HL-60/S4 treated with retinoic acid at 250 ng/mL for 4 days and 3 days (cell line): ENCODE data around the gene TRIM9.

ENCODE experiments used
- in situ Hi-C: fragments of 300-500 bp; cut with MboI; formaldehyde crosslinking; loops from 2 replicates; pipeline ENCODE4 v1.7.0; 2022; ENCODE audit warnings: low sequenced_read_pairs

Gene TRIM9

DNA sequence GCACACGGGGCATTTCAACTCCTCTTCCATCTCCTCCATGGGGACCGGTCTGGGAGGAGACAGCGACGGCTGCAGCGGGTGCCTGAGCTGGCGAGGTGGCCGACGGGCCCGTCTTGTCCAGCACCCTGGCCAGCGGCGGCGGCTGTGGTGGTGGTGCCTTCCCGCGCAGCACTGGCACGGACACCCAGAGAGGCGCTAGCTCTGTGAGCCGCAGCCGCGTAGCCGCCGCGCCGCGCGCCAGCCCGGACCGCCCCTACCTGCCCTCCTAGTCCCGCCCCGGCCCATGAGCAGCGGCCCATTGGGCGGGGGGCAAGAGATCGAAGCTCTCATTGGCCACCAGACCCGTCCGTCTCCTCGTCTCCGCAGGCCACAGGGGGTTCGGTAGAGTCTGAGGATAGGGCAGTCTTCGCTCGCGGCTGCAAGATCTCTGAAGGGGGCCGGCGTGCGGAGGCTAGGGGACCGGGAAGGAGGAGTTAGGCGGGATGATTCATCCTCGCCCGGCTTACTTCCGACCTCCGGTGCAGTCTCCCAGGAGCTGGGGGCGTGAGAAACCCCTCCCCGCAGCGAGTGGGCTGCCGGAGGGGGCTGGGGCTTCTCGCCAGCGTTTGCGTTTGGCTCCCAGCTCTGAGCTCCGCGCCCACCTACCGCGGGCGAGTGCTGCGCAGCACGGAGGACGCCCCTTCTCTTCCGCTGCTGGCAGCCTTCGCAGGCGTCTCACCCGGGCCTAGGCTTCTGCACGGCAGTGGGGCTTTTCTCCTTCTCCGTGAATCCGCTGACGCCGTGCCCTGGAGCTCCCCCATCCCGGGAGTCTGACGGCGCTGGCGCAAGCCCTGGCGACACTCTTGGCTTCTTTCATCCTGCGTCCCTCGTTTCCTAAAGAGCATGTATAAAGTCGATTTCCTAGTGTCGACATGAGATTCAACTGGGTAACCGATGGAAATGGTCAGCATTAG lies at the start of gene TRIM9:
Gene TRIM9 (minus strand): TSS at position 205 of the 953 bp plus-strand sequence. CDS start 166 bp downstream, at position 39.
- in situ Hi-C loops, result no loop called here

DNA sequence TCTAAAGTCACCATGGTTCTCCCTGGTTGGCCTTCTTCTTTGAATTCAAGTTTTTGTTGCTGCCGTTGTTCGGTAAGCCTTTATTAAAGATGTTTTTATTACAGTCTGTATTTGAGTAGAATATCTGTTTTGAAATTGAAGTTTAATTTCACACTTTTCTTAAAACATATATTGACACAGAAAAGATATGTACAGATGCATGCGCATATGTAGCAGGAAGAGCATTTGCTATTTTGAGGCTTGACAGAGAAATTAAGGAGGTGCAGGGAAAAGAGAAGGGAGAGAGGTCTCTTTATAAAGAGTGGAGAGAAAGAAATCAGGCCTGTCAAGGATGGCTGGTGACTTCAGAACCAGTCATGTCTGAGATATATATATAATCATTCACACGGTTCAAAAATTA lies 46.0 kb upstream of the TRIM9 start:
- in situ Hi-C loops, result no loop called here

DNA sequence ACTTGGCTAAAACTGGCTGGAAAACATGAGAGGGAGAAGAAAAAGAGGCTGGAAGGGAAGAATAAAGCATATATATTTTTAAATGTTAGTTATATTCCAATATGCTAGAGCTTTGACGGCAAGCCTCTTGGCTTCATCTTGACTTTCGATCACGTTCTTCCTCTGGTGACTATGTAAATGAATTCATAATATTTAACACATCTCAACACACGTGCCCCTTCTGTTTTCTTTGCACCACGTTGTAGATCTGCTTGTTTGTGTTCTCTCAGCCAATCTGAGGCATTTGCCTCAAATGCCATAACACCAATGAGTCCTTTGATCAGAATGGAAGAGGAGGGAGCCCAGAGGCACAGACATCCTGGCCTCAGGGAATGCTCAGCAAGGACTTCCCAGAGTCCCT lies 45.4 kb upstream of the TRIM9 start:
- in situ Hi-C loops, result no loop called here

DNA sequence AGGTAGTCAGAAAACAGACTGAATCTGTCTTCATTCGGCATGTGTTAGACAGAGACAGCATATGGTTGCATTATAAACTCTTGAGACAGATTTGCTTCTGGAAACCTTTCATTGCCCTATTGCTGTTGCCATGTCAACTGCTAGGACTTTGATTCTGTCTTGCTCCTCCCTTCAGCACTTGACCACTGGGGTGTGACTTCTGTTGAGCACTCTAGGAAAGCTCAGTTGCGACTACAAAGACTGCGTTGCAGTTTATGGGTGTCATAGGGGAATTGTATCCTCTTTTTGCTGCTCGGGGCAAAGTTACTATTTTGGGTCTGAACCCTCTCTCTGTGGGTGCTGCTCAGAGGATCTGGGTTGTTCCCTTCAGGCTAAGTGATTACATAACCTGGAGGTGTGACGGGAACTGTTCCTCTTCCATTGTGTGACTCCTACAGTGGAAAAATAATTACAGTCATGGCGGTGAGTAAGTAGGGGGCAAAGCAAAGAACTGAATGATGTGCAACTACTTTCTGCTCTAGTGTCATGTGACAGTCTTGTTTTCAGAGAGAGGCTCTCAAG lies 44.3 kb upstream of the TRIM9 start:
- in situ Hi-C loops, result no loop called here

DNA sequence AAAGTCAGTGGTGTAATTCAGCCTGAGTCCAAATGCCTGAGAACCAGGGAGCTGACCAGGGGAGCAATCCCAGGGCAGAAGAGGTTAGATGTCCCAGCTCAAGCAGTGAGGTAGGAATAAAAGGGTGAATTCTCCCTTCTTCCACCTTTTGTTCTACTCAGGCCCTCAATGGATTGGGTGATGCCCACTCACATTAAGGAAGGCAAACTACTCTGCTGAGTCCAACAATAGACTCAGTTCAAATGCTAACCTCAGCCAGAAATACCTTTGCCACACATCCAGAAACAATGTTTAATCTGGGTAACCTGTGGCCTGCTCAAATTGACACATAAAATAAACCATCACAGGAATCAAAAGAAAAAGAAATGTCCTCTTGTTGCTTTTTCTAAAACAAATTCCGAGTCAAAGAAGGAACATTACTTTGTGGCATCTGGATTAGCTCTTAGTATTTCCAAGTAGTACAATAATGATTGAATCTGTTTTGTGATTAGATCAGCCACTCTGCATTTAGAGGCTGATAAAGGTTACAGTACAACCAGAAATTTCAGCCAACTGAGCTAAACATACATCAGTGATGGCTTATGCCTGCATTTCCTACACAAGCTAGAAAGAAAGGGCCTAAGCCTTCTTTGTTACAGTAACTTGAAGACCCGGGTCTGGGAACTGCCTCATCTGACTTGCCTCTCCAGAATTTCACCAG lies 43.6 kb upstream of the TRIM9 start:
- in situ Hi-C loops, result no loop called here

DNA sequence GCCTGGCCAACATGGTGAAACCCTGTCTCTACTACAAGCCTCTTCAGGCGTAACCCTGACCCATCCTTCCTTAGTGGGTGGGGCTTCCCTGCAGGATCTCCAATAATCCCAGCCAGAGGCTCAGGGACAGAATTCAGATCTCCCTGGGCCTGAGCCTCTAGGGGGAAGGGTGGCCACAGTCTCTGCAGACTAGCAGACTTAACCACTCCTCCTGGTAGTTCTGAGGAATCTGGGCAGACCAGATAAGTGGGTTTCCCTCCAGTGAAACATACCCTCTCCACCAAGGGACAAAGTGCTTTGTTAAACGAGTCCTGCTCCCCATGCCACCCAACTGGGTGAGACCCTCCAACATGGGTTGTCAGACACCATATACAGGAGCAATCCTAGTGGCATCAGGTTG lies 36.6 kb upstream of the TRIM9 start:
- in situ Hi-C loops, result no loop called here

DNA sequence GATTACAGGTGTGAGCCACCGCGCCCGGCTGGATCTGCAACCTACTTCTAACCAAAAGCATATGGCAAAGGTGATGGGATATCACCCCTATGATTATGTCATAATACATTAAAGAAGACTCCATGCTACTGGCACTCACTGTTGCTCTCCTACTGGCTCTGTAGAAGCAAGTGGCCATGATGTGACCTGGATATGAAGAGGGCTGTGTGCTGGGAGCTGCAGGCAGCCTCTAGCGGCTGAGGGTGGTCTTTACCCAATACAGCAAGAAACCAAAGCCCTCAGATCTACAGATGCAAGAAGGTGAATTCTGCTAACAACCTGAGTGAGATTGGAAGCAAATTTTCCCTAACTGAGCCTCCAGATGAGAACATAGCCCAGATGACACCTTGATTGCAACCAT lies 34.2 kb upstream of the TRIM9 start:
- in situ Hi-C loops, result no loop called here

DNA sequence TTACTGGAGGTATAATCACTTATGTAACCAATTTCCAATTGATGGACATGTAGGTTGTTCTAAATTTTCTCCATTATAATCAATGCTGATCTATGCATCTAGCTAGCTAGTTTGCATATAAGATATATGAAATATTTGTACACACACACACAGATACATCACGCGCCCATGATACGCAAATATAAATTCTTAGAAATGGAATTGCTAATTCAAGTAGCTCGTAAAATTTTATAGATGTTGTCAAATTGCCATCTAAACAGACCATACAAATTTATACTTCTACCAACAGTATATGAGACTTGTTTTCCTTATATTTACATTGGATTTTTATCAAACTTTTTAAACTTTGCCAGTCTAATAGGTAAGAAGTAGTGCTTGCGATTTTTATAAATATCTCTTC lies 29.1 kb upstream of the TRIM9 start:
- in situ Hi-C loops, result no loop called here

DNA sequence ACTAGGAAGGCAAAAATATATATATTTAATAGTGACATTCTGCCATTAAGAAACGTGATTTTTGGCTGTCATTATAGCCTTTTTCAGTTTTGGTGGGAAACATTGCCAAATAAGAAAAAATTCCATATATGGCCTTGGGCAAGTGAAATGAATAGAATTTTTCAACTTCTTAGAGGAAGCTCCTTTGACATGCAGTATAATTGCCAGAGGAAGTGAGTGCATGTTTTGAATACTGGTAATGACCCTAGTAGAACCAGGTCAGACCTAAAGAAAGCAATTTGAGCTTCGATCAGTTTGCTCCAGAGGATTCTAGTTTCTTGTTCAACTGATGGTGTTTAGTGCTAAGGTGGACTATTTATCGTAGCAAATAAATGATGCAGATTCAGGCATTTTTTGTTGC lies 26.2 kb upstream of the TRIM9 start:
- in situ Hi-C loops, result no loop called here

DNA sequence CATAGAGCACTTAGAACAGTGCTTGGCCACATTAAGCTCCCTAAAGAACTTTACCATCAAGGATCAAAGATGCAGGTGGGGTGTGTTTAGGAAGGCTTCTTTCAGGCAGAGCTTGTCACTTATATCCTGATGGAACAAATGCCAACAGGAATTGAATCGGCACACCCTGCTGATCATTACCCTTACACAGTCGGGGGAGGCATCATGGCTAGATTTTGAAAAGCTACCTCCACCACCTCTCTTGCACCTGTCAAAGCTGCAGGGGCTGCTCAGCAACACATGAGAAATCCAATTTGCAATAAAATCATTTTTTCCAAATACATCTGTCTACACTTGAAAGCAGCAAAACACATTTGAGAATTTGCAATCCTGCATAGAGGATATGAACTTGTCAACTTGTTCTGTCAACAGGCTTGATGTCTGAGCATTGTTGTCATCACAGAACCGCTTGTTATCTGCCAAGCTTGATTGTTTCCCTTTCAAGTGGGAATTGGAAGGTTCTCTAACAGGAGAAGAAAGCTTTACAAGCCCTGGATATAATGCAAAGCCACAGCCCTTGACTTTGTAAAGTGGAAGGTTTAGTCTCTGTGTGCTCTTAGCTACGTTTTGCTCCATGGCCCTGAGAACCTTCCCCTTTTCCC lies 24.6 kb upstream of the TRIM9 start:
- in situ Hi-C loops, result no loop called here

DNA sequence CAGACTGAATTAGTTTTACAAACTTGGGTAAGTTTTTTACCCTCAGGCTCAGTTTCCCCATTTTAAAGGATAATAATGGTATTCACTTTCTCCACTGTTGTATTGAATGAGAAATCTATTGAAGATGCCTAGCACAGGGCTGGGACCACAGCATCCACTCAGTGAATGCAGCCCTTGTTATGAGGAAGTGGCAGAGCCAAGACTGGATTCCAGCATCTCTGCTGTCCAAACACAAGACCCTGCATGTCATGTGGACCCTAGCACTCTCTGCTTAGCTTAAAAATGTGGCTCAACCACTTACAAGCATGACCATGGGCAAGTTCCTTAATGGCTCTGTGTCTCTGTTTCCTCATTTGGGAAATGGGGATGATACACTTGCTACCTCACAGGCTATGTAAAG lies 24.1 kb upstream of the TRIM9 start:
- in situ Hi-C loops, result no loop called here

DNA sequence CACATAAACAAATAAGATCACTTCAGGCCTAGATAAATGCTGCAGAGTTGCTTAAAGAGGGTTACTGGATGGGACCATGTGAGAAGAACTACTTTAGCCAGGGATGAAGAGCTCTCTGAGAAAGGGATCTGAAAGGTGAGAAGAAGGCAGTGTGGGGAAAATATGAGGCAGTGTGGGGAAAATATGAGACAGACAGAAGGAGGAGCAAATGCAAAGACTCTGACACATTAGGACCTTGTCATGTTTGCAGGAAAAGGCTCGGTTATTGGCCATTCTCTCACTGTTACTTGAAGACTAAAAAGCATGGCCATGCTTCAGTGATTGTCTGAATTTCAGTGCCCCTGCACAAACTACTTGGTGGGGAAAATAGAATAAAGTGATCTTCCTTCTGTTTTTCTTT lies 22.7 kb upstream of the TRIM9 start:
- in situ Hi-C loops, result no loop called here

DNA sequence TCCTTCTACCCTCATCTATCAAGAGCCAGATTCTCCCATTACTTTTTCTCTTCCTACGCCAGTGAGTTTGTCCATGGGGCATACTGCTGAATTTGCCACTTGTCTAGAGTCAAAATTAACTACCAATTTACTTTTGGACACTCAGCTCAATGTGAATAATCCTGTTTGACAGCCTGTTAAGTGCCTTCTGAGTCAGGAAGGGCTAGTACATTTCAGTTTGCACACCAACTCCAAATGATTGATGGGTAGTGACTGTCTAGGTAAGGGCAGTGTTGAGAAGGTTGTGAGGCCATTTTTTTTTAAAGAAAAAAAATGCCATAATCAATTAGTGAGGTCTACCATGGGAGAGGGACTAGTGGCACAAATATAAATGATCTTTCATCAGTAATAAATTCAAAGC lies 21.8 kb upstream of the TRIM9 start:
- in situ Hi-C loops, result no loop called here

DNA sequence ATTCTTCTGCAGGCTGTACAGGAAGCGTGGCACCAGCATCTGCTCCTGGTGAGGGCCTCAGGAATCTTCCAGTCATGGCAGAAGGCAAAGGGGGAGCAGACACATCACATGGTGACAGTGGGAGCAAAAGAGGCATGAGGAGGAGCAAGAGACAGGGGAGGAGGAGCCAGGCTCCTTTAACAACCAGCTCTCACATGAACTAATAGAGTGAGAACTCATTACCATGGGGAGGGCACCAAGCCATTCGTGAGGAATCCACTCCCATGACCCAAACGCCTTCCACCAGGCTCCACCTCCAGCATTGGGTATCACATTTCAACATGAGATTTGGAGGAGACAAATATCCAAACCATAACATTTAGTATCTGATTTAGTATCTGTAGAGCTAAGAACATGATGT lies 14.7 kb upstream of the TRIM9 start:
- in situ Hi-C loops, result no loop called here

DNA sequence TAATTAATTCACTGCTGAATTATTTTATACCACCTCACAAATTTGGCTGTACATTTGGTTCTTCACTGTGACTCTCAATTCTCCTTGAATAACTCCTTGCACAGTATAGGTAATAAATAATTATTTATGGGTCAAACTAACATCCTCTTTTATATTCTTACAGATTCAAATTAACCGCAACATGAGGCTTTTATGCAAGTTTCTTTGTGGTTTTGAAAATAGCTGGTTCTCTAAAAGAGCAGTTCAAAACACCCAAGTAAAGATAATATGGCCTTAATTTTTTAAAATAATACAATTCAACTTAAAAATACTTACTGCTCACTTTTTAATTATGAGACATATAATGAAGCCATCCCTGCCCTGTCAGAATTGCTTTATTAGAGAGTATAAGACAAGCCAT lies 12.9 kb upstream of the TRIM9 start:
- in situ Hi-C loops, result no loop called here

DNA sequence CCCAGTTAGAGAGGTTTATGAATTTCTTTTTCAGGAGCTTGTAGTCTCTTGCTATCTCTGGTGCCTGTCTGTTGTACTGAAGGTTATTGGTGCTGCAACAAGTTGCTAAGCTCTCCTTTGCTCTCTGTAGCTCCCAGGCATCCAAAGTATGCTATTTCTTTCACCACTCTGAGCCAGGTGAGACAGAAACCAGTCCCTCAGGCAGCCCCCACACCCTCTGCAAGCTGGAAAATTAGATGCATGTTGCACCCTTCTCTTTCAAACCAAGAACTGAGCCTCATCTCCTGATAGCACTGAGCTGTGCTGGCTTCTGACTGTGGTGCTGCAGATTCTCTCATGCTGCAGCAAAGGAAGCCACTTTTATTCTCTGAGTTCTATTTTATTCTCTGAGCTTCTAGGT lies 9.6 kb upstream of the TRIM9 start:
- in situ Hi-C loops, result no loop called here

DNA sequence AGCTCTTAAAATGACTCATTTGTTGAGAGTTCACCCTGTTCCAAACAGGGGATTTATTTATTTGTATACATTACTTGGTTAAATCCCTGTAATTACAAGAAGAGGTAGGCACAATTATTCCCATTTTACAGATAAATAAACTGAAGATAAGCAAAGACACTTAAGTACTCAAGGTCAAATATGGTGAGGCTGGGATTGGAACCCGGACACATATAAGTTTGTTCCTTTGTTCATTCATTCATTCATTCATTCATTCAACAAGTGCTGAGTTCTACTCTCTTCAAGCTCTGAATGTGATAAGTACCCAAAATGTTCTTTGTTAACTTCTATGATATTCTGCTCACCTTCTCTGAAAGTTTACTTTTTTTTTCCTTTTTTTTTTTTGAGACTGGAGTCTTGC lies 2.4 kb upstream of the TRIM9 start:
- in situ Hi-C loops, result no loop called here

DNA sequence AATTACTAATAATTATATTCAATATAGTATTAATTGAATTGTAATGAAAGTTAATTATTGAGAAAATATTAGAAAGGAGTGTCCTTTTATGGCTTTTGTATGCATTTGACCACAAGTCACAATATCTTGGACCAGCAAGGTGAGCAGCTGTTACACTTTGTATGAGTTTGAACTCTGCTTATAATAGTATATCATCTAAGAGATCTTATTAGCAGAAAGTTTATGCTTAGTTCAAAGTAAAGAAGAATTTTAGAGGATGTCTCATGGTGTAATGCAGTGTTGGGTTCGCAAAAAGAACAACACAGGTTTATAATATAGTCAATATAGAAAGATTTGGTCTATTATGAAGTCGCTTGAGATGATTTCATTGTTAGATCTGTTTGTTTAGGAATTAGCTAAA lies 2.0 kb upstream of the TRIM9 start:
- in situ Hi-C loops, result no loop called here

DNA sequence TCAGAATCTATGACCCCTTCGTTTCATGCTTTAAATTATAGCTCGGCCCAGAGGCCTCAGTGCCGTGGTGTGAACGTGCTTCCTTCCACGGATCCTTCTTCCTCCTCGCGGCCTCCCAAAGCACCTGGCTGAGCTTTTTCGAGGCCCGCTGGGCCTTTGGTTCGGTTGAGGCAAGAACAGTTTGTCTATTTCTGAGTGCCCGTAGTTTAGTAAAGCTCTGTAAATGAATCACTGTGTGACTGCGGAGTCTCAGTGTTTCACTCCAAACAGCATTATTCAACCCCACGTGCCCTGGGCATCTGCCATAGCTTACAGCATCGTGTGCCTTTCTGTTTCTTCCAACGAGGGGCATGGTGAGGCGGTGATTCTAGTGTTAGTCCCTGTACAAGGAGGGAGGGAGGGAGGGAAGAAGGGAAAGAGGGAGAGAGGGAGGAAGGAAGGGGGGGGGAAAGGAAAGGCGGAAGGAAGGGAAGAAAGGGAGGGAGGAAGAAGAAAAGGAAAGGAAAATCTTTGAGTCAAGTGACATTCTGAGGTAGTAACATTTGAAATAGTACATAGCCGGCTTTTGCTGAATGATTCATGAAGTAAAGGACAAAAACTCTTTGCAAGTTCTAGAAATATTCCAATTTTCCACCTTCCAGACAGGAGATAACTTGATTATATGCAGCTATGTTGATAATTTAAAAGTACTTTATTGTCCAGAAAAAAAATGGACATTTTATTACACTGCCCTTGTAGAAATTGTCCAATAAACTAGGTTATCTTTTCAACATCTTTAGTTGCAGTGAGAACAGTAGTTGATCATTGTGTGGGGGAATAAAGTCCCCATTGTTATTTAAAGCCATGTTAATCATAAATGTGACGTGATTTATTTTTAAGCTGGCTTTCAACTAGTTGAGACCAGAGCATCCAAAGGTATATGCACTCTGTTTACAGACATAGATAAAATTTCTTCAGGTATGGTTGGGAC lies 1.2 kb upstream of the TRIM9 start:
- in situ Hi-C loops, result no loop called here

DNA sequence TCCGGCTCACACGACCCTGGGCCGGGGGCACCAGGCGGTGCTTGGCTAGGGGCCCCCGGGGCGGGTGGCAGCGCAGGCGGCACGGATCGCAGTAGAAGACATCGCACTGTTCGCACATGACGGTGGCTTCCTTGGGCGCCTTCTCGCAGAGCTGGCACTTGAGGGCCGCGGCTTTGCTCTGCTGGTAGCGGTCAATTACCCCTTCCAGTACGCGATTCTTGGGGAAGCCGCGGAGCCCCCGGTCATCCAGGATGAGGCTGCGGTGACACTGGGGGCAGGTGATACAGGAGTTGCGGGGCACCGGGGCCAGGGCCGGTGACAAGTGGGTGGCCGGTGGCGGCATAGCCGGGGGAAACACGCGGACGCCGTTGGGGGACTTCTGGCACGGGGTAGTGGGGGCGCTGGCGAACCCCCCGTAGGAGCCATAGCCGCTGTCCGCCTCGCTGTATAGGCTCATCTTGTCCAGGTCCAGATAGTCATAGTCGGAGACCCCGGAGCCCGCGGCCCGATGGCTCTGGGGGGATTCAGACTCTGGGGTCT lies 553 bp downstream of the TRIM9 start:
- in situ Hi-C loops, result no loop called here
